NCI-H345 treated with DMSO at 0.1 percent for 48 hours (cell line): Measurements from ENCODE around the gene GAPVD1.
"Not testable (repeated sequence)": the region's sequence is repeated elsewhere in the genome, so short reads cannot be mapped to it uniquely, and the experiment has no call there.

Experiments used
- DNase-seq: peaks from one replicate; lab custom pipeline; 2025; ENCODE audit not compliant: unreplicated experiment; lab: John Stamatoyannopoulos, UW

Gene GAPVD1

DNA sequence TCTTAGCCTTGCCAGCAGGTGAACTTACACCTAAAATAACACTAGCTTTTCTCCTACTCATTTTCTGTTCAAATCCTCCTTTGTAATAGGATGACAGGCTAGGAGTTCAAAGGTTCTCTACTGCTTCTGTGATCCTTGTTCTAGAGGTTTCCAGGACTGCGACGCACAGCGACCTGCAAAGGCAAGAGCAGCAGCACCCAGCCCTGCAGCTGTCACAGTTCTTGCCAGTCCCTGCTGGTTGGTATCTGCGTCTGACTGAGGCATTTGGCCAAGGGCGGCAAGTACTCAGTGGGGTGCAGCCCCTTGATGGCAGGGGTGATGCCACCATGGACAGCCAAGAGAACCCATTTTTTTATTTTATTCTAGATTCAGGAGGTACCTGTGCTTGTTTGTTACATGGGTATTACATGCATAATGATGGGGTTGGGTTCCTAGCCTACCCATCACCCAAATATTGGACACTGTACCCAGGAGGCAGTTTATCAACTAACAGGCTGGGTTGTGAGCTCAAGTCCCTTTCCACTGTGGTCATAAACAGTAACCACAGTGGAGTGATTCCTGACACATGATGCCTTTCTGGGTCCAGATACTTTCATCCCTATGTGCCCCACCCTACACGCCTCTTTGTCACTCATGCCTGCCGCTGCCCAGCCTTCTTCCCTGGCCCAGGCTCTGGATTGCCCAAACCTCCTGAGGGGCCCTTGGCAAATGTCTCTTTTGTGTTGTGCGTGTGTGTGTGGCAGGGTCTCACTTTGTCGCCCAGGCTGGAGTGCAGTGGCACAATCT, 111.0 kb downstream of the GAPVD1 start:
- no peak for DNase-seq

DNA sequence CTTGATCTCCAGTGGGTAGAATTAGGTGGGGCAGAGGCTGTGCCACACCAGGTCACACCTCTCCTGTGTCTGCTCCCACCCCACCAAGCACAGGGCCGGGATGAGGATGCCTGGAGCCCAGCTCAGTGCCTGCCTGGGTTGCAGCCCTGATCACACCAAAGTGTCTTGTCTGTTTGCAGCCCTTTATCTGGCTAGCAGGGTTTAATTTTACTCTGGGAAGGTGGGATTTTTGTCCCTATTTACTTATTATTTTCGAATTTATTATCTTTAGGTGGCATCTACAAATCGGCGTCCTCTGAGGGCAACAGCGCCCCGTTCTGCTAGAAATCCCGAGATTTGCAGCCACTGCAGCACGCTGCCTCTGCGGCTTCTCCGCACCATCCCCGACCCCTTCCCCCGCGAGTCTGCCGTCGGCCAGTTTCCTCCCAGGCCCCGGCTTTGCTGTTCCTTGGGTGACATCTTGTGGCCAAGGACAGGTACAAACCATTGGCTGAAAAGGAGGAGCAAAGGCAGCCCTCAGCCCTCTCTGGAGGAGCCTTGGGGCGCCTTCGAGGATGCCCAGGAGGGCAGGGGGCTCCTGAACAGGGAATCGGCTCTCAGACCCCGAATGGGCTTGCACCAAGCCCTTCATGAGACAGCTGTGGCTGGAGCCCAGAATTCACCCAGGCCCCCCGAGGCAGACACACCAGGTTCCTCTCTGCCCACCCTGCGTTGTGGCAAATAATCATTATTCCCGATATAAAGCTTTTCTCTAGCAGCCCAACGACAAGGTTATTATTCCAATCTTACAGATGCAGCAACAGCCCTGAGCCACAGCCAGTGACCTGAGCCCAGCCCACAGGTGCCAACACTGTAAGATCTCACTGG, 113.0 kb downstream of the GAPVD1 start:
- DNase-seq, result peak; percentile 57

DNA sequence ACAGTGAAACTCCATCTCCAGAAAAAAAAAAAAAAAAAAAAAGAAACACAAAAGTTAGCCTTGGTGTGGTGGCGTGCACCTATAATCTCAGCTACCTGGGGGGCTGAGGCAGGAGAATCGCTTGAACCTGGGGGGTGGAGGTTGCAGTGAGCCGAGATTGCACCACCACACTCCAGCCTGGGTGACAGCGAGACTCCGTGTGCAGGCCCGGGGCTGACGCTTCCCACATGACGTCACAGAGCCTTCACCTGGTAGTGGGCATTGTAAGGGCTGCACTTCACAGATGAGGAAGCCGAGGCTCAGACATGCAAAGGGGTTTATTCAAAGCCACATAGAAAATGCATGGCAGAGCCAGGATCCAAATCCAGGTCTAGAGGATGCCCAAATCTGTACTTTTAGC, 114.2 kb downstream of the GAPVD1 start:
- no peak for DNase-seq

GRCh38 chr9:125376261-125377226, 114.9 kb downstream of the GAPVD1 start:
- no peak for DNase-seq

GRCh38 chr9:125377584-125378250, 116.1 kb downstream of the GAPVD1 start:
- no peak for DNase-seq

GRCh38 chr9:125378778-125379177, 117.2 kb downstream of the GAPVD1 start:
- DNase-seq, result no peak

DNA sequence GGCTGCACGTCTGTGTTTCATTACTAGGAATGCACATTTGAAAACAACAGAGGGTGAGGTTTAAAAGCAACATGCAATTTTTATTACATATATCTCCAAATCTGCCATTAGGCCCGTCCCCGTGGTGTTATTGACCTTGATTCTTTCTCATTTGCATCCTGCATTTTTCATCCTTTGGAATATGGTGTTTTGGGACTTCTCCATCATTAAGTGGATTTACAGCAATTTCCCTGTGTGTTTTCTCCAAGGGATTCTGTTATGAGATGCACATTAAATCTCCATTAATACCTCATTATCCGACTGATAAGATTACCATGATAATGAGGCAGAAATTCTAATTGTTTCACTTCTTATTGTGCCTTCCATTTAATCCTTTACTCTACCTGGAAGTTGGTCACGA, 117.6 kb downstream of the GAPVD1 start:
- DNase-seq, result no peak

DNA sequence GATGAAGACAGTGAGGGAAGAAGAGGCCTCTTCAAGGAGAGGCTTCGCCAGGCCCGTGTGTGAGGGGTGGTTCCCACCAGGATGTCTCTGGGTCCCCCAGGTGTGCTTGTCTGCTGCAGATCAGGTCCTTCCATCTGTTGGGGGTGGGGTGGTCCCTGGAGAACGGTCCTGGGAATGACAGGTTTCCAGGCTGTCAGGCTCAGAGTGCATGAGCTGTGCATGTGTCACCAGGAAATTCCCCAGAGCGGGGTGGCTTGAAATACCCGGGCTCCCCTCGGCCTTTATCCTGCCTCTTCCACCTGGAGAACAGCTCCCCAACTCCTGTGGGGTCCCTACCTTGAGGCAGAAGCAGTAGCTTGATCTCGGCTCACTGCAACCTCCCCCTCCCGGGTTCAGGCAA, 118.8 kb downstream of the GAPVD1 start:
- no peak for DNase-seq

GRCh38 chr9:125387861-125388524, 126.4 kb downstream of the GAPVD1 start:
- DNase-seq, result no peak

DNA sequence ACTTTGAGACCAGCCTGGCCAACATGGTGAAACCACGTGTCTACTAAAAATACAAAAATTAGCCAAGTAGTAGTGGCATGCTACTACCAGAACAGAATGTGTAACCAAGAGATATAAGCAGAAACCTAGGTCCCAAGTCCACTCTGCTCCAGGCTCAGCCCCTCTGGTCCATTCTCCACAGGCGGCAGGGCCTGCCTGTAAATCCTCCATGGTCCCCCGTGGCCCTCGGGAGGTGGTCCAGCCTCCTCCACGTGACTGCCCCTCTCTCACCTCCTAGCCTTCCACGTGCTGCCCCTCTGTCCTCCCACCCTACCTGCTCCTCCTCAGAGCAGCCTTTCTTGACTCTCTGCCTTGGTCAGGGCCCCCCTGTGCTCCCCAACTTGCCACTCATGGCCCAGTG, 127.4 kb downstream of the GAPVD1 start:
- DNase-seq, result no peak

- DNase-seq, result no peak
Observed at GRCh38 chr9:125391704-125392103, 130.1 kb downstream of the GAPVD1 start.

DNA sequence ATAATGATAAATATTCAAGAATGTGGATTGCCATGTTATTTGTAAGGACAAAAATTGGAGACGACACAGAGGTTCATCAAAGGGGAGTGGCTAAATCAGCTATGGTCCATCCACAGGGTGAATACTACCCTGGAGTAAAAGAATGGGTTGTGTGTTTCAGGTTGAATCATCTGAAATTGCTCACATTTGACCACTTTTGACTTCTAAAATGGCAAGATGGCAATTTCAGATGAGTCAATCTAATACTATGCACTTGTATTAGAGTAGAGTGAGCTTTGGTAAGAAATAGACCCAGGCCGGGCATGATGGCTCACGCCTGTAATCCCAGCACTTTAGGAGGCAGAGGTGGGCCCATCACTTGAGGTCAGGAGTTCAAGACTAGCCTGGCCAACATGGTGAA, 131.8 kb downstream of the GAPVD1 start:
- no peak for DNase-seq

DNA sequence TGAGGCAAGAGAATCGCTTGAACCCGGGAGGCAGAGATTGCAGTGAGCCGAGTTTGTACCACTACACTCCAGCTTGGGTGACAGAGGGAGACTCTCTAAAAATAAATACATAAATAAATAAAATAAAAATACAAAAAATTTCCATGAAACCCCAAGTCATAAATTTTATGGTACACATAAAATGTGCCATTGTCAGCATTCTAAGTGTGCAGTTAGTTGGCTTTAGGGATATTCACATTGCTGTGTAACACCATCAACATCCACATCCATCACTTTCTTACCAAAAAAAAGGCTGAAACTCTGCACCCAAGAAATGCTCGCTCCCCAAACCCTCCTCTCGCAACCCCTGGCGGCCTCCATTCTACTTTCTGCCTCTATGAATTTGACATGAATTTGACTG, 135.2 kb downstream of the GAPVD1 start:
- no peak for DNase-seq

DNA sequence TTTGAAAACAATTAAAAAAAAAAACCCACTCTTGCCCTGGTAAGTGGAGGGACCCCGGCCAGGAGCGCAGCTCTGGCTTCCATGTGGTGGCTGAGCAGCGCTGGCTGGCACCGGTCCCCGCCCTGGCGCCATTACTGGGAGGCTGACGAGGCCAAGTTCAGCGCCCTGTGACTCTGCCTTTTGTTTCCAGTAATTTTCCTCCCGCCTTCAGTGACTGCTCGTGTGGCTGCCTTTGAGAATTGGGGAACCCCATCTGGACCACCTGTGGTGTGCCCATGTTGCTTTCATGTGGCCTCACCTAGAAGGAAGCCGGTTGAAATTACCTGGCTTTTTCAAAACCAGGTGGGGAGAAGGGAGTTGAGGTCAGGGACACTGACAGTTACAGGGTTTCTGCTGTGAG, 136.1 kb downstream of the GAPVD1 start:
- no peak for DNase-seq

DNA sequence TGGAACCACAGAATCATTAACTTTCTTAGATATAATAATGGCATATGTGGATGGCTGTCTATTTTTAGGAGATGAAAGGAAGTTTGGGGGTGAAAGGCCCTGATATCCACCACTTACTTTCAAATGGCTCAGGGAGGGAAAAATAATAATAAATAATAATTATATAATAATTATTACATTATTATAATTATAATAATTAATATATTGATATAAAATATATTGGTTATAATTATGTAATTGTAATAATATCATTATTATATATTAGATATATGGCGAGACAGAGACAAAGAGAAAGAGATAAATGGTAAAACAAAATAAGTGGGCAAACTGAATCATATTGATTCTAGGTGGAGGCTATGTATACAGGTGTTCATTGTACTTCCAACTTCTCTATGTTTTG, 136.6 kb downstream of the GAPVD1 start:
- no peak for DNase-seq

GRCh38 chr9:125399165-125399564, 137.5 kb downstream of the GAPVD1 start:
- DNase-seq, result no peak

DNA sequence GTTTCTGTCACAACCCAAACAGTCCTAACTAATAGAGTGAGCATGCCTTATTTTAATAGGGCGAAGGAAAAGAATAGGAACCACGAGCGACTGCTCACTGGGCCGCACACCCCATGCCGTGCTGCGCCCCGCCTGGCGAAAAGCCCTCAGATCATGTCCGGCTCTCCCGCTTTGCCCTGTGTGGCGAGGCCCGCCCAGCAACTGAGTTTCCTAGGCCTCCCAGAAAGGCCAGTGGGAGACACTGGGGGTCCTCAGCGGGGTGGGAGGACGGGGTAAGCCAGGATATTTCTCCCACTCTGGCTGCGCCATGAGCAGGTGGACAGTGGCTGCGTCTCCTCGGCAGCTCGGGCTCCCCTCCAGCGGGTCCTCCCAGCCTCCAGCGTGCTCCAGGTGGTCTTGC, 138.0 kb downstream of the GAPVD1 start:
- DNase-seq, result no peak

DNA sequence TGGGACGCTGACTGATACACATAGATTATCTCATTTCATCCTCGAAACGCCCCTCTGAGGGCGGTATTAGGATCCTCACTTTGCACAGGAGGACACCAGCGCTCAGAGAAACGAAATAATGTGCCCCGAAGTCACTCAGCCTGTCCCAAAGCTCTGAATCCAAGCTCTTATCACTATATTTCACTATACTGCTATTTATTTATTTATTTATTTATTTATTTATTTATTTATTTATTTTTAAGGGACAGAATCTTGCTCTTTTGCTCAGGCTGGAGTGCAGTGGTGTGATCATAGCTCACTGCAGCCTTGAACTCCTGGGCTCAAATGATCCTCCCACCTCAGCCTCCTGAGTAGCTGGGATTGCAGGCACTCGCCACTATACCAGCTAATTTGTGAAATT, 138.6 kb downstream of the GAPVD1 start:
- DNase-seq, result not testable (repeated sequence)

GRCh38 chr9:125400725-125401716, 139.4 kb downstream of the GAPVD1 start:
- DNase-seq, result no peak
